ENCODE results near the gene GIMAP4. TPM values are rescaled to one million over a fixed set of nuclear protein-coding genes. Genes with fewer than 3 reads are reported as not detected.
"Not testable (repeated sequence)": the region's sequence is repeated elsewhere in the genome, so short reads cannot be mapped to it uniquely, and the experiment has no call there.

Gene GIMAP4
- total RNA-seq, 1 donor from 2014 or later: not detected

DNA sequence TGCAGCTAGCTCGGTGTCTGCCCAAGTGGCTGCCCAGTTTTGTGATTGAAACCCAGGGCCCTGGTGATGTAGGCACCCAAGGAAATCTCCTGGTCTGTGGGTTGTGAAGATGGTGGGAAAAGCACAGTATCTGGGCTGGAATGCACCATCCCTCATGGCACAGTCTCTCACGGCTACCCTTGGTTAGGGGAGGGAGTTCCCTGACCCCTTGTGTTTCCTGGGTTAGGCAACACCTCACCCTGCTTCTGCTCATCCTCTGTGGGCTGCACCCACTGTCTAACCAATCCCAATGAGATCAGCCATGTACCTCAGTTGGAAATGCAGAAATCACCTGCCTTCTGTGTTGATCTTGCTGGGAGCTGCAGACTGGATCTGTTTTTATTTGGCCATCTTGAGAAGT lies 27.6 kb downstream of the GIMAP4 start:
- Mint-ChIP-seq H3K4me3 (ENCODE audit: unreplicated experiment) (no peak overlapping the region), H3K4me1 (ENCODE audit: low read depth, unreplicated experiment) (no peaks in the 10 kb centered on the region), H3K36me3 (ENCODE audit: low read depth, unreplicated experiment) (no peaks in the 10 kb centered on the region), H3K9me3 (ENCODE audit: unreplicated experiment) (peaks cover 14% of the 10 kb centered on the region), H3K27ac (ENCODE audit: unreplicated experiment) (no peak overlapping the region), H3K27me3 (ENCODE audit: low read depth, unreplicated experiment) (peaks cover 5% of the 10 kb centered on the region)
- no peaks in the 10 kb centered on the region for H3K36me3 ChIP-seq (ENCODE audit: insufficient read depth, low read length)
- no peaks in the 10 kb centered on the region for H3K4me1 ChIP-seq (ENCODE audit: insufficient read depth, low read length)
- H3K27ac ChIP-seq (ENCODE audit: low read depth, low read length): no peak overlapping the region
- no peak overlapping the region for H3K9ac ChIP-seq (ENCODE audit: low read length)
- no peaks in the 10 kb centered on the region for H3K27me3 ChIP-seq (ENCODE audit: insufficient read depth, low read length)
- TF ChIP-seq EZH2 (IDR thresholded peaks at IDR 0.05; ENCODE audit: insufficient read depth, low read length): no peak
- TF ChIP-seq, protein P1, sequence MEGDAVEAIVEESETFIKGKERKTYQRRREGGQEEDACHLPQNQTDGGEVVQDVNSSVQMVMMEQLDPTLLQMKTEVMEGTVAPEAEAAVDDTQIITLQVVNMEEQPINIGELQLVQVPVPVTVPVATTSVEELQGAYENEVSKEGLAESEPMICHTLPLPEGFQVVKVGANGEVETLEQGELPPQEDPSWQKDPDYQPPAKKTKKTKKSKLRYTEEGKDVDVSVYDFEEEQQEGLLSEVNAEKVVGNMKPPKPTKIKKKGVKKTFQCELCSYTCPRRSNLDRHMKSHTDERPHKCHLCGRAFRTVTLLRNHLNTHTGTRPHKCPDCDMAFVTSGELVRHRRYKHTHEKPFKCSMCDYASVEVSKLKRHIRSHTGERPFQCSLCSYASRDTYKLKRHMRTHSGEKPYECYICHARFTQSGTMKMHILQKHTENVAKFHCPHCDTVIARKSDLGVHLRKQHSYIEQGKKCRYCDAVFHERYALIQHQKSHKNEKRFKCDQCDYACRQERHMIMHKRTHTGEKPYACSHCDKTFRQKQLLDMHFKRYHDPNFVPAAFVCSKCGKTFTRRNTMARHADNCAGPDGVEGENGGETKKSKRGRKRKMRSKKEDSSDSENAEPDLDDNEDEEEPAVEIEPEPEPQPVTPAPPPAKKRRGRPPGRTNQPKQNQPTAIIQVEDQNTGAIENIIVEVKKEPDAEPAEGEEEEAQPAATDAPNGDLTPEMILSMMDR (IDR thresholded peaks at IDR 0.05; ENCODE audit: insufficient read depth, low read depth, low read length): no peak
- H3K4me2 ChIP-seq (ENCODE audit: low read length): no peak overlapping the region
- H3K4me3 ChIP-seq (ENCODE audit: insufficient read depth, low read depth, low read length): no peak overlapping the region
- no peaks in the 10 kb centered on the region for H4K20me1 ChIP-seq (ENCODE audit: insufficient read depth, low read length)
- DNase-seq (ENCODE audit: low read depth): no peak
- FAIRE-seq: no peak
- H3K9me3 ChIP-seq (ENCODE audit: insufficient read depth, low read depth, low read length): peaks cover 2% of the 10 kb centered on the region
- H2AFZ ChIP-seq (ENCODE audit: low read depth, low read length): no peak overlapping the region
- H3K79me2 ChIP-seq (ENCODE audit: insufficient read depth, low read length): no peaks in the 10 kb centered on the region

DNA sequence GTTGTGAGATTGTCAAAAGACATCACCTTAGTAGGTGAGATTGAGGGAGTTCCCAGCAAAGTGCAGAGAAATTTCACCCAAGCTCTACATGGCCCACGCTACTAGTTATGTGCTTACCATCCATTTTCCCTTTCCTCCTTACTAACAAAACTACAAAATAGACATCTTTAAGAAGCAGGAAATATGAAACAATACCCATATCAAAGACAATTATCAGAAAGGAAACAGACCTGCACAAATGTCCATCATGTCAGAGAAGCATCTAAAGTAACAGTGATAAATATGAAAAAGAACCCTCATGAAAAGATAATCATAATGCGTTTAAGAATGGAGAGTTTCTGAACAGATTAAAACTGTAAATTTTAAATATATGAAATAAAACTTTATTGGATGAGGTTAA lies 28.2 kb downstream of the GIMAP4 start:
- Mint-ChIP-seq H3K27ac (ENCODE audit: unreplicated experiment) (no peak overlapping the region), H3K9me3 (ENCODE audit: unreplicated experiment) (peaks cover 19% of the 10 kb centered on the region), H3K27me3 (ENCODE audit: low read depth, unreplicated experiment) (peaks cover 8% of the 10 kb centered on the region), H3K4me3 (ENCODE audit: unreplicated experiment) (no peak overlapping the region), H3K4me1 (ENCODE audit: low read depth, unreplicated experiment) (no peaks in the 10 kb centered on the region), H3K36me3 (ENCODE audit: low read depth, unreplicated experiment) (no peaks in the 10 kb centered on the region)
- no peaks in the 10 kb centered on the region for H4K20me1 ChIP-seq (ENCODE audit: insufficient read depth, low read length)
- FAIRE-seq (no peak), DNase-seq (ENCODE audit: low read depth) (no peak)
- no peak overlapping the region for H3K27ac ChIP-seq (ENCODE audit: low read depth, low read length)
- no peaks in the 10 kb centered on the region for H3K4me1 ChIP-seq (ENCODE audit: insufficient read depth, low read length)
- TF ChIP-seq, protein P1 (IDR thresholded peaks at IDR 0.05; ENCODE audit: insufficient read depth, low read depth, low read length): no peak
- no peak for TF ChIP-seq EZH2 (IDR thresholded peaks at IDR 0.05; ENCODE audit: insufficient read depth, low read length)
- H3K9me3 ChIP-seq (ENCODE audit: insufficient read depth, low read depth, low read length): peaks cover 2% of the 10 kb centered on the region
- H2AFZ ChIP-seq (ENCODE audit: low read depth, low read length): no peak overlapping the region
- no peaks in the 10 kb centered on the region for H3K27me3 ChIP-seq (ENCODE audit: insufficient read depth, low read length)
- H3K79me2 ChIP-seq (ENCODE audit: insufficient read depth, low read length): no peaks in the 10 kb centered on the region
- no peak overlapping the region for H3K4me2 ChIP-seq (ENCODE audit: low read length)
- no peak overlapping the region for H3K4me3 ChIP-seq (ENCODE audit: insufficient read depth, low read depth, low read length)
- no peak overlapping the region for H3K9ac ChIP-seq (ENCODE audit: low read length)
- no peaks in the 10 kb centered on the region for H3K36me3 ChIP-seq (ENCODE audit: insufficient read depth, low read length)

DNA sequence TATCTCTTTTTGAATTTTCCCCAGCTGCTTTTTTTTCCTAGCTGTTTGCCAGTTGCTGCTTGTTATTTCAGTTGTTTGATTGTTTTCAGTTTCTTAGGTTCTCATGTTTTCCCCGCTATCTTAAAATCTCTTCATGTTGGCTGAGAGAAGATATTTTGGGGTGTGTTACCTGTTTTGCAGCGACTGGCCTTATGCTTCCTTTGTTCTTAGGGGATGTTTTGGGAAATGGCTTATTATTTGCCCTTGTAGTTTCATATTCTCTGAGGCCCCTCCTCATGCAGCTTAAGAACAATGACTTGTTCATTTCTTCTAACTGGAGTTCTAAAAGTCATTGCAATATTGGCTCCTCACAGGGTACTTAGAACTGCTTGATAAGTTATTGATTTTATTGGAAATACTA lies 36.4 kb downstream of the GIMAP4 start:
- Mint-ChIP-seq H3K9me3 (ENCODE audit: unreplicated experiment) (peaks cover 12% of the 10 kb centered on the region), H3K27me3 (ENCODE audit: low read depth, unreplicated experiment) (peaks cover 20% of the 10 kb centered on the region)
- not testable (repeated sequence) for DNase-seq (ENCODE audit: low read depth); H3K27ac Mint-ChIP-seq (ENCODE audit: unreplicated experiment); H3K4me2 ChIP-seq (ENCODE audit: low read length); FAIRE-seq; H3K4me1 ChIP-seq (ENCODE audit: insufficient read depth, low read length); H2AFZ ChIP-seq (ENCODE audit: low read depth, low read length); H3K4me1 Mint-ChIP-seq (ENCODE audit: low read depth, unreplicated experiment); H3K79me2 ChIP-seq (ENCODE audit: insufficient read depth, low read length); H3K9me3 ChIP-seq (ENCODE audit: insufficient read depth, low read depth, low read length); H3K4me3 ChIP-seq (ENCODE audit: insufficient read depth, low read depth, low read length); H3K27ac ChIP-seq (ENCODE audit: low read depth, low read length); H3K36me3 Mint-ChIP-seq (ENCODE audit: low read depth, unreplicated experiment); H3K9ac ChIP-seq (ENCODE audit: low read length); H3K4me3 Mint-ChIP-seq (ENCODE audit: unreplicated experiment); H4K20me1 ChIP-seq (ENCODE audit: insufficient read depth, low read length); H3K27me3 ChIP-seq (ENCODE audit: insufficient read depth, low read length); H3K36me3 ChIP-seq (ENCODE audit: insufficient read depth, low read length)
